Measurements from ENCODE around the gene GOLGA2. TPM values are rescaled to one million over a fixed set of nuclear protein-coding genes. Genes with fewer than 3 reads are reported as not detected.

Gene GOLGA2, protein sequence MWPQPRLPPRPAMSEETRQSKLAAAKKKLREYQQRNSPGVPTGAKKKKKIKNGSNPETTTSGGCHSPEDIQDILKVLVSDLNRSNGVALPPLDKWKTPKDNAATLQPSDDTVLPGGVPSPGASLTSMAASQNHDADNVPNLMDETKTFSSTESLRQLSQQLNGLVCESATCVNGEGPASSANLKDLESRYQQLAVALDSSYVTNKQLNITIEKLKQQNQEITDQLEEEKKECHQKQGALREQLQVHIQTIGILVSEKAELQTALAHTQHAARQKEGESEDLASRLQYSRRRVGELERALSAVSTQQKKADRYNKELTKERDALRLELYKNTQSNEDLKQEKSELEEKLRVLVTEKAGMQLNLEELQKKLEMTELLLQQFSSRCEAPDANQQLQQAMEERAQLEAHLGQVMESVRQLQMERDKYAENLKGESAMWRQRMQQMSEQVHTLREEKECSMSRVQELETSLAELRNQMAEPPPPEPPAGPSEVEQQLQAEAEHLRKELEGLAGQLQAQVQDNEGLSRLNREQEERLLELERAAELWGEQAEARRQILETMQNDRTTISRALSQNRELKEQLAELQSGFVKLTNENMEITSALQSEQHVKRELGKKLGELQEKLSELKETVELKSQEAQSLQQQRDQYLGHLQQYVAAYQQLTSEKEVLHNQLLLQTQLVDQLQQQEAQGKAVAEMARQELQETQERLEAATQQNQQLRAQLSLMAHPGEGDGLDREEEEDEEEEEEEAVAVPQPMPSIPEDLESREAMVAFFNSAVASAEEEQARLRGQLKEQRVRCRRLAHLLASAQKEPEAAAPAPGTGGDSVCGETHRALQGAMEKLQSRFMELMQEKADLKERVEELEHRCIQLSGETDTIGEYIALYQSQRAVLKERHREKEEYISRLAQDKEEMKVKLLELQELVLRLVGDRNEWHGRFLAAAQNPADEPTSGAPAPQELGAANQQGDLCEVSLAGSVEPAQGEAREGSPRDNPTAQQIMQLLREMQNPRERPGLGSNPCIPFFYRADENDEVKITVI
- 44.0 and 47.9 TPM in 2 replicates for total RNA-seq

DNA sequence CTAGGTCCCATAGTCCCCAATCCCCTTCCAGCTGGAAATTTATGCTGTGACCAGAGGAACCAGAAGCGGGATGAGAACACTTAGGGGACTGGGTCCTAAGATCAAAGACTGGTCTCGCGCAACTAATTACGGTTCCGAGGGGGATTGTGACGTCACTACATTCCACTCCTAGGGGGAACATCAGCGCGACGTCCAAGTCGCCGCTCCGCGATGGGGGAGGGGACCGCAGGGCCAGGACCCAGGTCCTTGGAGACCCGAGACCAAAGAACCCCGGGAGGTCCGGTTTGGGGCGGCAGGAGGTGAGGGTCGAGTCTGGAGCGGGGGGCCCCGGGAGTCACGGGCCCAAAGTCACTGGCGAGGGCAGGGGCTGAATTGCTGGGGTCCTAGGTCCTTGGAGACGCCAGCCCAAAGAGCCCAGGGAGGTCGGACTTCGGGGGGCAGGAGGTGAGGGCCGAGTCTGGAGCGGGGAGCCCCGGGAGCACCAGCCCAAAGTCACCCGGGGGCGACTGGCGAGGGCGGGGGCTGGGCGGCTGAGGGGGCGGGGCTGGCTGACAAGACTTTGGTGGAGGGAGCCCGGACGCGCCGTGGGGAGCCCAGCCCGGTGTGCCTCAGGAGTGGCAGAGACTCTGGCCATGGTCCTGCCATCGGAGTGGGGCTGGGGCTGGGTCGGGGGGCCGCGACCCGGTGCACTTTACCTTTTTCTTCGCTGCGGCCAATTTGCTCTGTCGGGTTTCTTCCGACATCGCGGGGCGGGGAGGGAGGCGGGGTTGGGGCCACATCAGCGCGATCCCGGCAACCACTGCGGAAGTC, at the start of gene GOLGA2:
Gene GOLGA2, minus strand, starts transcription at position 810 of the 810 bp plus-strand sequence. Its CDS starts 31 bp downstream, at position 779.
- no peaks in the 10 kb centered on the region for H3K27me3 Mint-ChIP-seq (ENCODE audit: low read depth)
- peak within 1 kb of the TSS; percentile 89 for H3K27ac Mint-ChIP-seq
- no peak for DNase-seq (ENCODE audit: low spot score)
- no peaks in the 10 kb centered on the region for H3K9me3 Mint-ChIP-seq
- H3K36me3 Mint-ChIP-seq (ENCODE audit: low read depth): peaks cover 27% of the 10 kb centered on the region
- H3K4me1 Mint-ChIP-seq (ENCODE audit: low read depth): peaks cover 40% of the 10 kb centered on the region
- intact Hi-C loops (cut with micrococcal nuclease): loop anchor here (1.0 to 5.0 kb wide), 4 partner anchors 25 to 148 kb away; partner anchors contain the start of genes CIZ1, PTGES2 and SLC27A4
- H3K4me3 Mint-ChIP-seq (ENCODE audit: low read depth): peak within 1 kb of the TSS; percentile 97

DNA sequence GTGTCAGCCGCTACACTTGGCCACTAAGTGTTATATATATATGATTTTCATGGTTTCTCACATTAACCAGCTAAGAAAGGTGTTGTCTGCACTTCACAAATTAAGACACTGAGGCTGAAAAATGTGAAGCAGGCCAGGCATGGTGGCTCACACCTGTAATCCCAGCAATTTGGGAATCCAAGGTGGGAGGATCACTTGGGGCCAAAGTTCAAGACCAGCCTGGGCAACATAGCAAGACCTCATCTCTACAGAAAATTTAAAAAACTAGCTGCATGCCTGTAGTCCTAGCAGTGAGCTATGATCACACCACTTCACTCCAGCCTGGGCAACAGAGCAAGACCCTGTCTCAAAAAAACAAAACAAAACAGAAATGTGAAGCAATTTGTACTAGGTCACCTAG, 48.6 kb upstream of the GOLGA2 start:
- Mint-ChIP-seq H3K4me1 (ENCODE audit: low read depth) (peaks cover 11% of the 10 kb centered on the region), H3K27ac (no peak overlapping the region), H3K9me3 (no peaks in the 10 kb centered on the region), H3K4me3 (ENCODE audit: low read depth) (peak overlapping the region; percentile 99), H3K27me3 (ENCODE audit: low read depth) (no peaks in the 10 kb centered on the region), H3K36me3 (ENCODE audit: low read depth) (peaks cover 20% of the 10 kb centered on the region)
- DNase-seq (ENCODE audit: low spot score): no peak
- intact Hi-C loops (cut with micrococcal nuclease): loop anchor here (5.0 kb wide), 1 partner anchor 623 kb away; the partner anchor contains the start of genes DOLK and NUP188

DNA sequence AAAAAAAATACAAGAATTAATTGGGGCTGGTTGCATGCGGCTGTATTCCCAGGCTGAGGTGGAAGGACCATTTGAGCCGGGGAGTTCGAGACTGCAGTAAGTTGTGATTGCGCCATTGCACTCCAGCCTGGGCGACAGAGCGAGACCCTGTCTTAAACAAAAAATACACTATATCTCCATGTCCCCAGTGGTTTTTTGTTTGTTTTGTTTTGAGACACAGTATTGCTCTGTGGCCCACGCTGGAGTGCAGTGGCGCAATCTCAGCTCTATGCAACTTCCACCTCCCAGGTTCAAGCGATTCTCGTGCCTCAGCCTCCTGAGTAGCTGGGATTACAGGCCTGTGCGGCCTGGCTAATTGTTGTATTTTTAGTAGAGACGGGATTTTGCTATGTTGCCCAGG, 48.0 kb upstream of the GOLGA2 start:
- Mint-ChIP-seq H3K9me3 (no peaks in the 10 kb centered on the region), H3K36me3 (ENCODE audit: low read depth) (peaks cover 19% of the 10 kb centered on the region), H3K27me3 (ENCODE audit: low read depth) (no peaks in the 10 kb centered on the region), H3K4me1 (ENCODE audit: low read depth) (peaks cover 11% of the 10 kb centered on the region), H3K27ac (peak overlapping the region; percentile 99), H3K4me3 (ENCODE audit: low read depth) (peak overlapping the region; percentile 99)
- no peak for DNase-seq (ENCODE audit: low spot score)
- intact Hi-C loops (cut with micrococcal nuclease): loop anchor here (2.0 to 5.0 kb wide), 2 partner anchors 73 to 624 kb away; partner anchors contain the start of genes DOLK and NUP188

DNA sequence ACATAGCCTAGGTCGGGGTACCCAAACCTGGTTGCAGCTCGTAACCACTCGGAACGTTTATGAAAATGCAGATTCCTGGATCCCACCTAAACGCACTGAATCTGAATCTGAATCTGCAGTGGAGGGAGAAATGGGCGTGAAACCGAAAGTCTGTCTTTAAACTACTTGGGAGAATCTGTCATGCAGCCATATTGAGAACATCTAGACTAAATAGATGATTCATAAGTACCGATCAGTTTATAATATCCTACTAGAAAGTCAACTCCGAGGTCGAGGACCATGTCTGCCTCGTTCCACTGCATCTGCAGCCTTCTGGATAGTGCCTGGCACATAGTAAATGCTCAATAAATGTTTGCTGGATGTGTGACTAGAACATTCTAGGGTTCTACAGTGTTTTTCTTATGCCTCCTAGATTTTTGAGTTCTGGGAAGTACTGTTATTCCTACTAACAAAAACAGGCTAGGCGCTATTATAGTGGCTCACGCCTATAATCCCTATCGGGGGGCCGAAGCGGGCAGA, 47.5 kb upstream of the GOLGA2 start:
- Mint-ChIP-seq H3K36me3 (ENCODE audit: low read depth) (peaks cover 15% of the 10 kb centered on the region), H3K27me3 (ENCODE audit: low read depth) (no peaks in the 10 kb centered on the region), H3K4me3 (ENCODE audit: low read depth) (peak overlapping the region; percentile 99), H3K27ac (peak overlapping the region; percentile 99), H3K9me3 (no peaks in the 10 kb centered on the region), H3K4me1 (ENCODE audit: low read depth) (peaks cover 11% of the 10 kb centered on the region)
- intact Hi-C loops (cut with micrococcal nuclease): loop anchor here (2.0 to 5.0 kb wide), 2 partner anchors 72 to 624 kb away; partner anchors contain the start of genes DOLK and NUP188
- DNase-seq (ENCODE audit: low spot score): no peak

DNA sequence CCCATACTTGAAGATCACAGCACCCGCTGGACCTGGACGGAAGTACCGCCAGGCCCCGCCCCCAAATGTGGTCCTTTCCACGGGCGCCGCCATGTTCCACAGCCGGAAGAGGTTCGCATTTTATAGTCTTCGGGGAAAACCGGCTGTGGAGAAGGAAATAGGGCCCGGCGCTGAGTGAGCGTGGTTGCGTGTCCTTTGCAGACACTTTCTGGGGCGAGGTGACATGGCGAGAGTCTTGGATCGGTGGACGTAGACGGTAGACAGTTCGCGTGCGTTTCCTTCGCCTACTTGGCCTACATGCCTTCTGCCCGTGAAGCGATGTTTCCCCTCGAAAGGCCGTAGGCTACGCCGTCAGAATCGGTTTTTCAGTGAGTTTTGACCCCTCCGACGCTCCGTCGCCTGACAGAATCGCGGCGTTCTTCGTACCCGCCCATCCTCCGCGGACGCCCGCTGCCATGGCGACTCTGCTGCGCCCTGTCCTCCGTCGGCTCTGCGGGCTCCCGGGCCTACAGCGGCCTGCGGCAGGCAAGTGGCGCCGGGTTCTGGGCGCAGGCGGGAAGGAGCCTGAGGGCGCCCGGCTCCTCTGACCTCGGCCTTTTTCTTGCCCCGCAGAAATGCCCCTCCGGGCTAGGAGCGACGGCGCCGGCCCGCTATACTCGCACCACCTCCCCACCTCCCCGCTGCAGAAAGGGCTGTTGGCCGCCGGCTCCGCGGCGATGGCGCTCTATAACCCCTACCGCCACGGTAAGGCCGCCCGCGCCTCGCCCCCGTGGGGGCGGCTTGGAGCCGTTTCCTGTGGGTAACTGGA, 46.8 kb upstream of the GOLGA2 start, which contains the start of the genes COQ4 and TRUB2:
Gene COQ4, plus strand, starts transcription at position 436 of the 808 bp plus-strand sequence. Its CDS starts 20 bp downstream, at position 456.
Gene TRUB2, minus strand, starts transcription at position 44 of the 808 bp plus-strand sequence. Its CDS starts 39 bp downstream, at position 5.
- Mint-ChIP-seq H3K27me3 (ENCODE audit: low read depth) (no peaks in the 10 kb centered on the region), H3K4me1 (ENCODE audit: low read depth) (peaks cover 11% of the 10 kb centered on the region), H3K36me3 (ENCODE audit: low read depth) (peaks cover 17% of the 10 kb centered on the region), H3K9me3 (no peaks in the 10 kb centered on the region), H3K27ac (peak within 1 kb of the TSS; percentile 99), H3K4me3 (ENCODE audit: low read depth) (peak within 1 kb of the TSS; percentile 99)
- intact Hi-C loops (cut with micrococcal nuclease): loop anchor here (1.0 to 5.0 kb wide), 4 partner anchors 18 to 625 kb away; partner anchors contain the start of genes DOLK, NUP188, SLC27A4 and URM1
- DNase-seq (ENCODE audit: low spot score): peak; percentile 90

DNA sequence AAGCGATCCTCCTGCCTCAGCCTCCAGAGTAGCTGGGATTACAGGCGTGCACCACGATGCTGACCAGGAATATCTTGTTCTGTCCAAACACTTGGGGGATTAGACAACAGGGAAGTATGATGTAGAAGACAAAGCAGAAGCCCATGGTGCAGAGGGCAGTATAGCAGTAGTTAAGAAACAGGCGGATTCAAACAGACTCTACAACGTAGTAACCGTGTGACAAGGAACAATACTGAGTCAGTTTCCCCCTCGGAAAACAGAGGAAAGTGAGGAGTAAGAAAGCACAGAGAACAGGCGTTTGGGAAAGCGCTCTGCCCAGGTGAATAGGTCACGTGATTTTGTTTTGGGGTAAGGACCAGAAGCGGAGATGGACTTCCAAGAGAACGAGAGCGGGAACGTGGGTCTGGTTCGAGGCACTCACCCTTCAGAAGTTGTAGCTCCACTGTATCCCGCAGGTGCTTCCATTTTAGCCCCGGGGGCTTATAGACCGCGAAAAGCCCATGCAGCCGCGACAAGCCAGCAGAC, 46.1 kb upstream of the GOLGA2 start:
- Mint-ChIP-seq H3K27me3 (ENCODE audit: low read depth) (no peaks in the 10 kb centered on the region), H3K4me3 (ENCODE audit: low read depth) (peak overlapping the region; percentile 99), H3K9me3 (no peaks in the 10 kb centered on the region), H3K36me3 (ENCODE audit: low read depth) (peaks cover 23% of the 10 kb centered on the region), H3K4me1 (ENCODE audit: low read depth) (peaks cover 11% of the 10 kb centered on the region), H3K27ac (peak overlapping the region; percentile 99)
- intact Hi-C loops (cut with micrococcal nuclease): loop anchor here (1.0 to 5.0 kb wide), 4 partner anchors 18 to 625 kb away; partner anchors contain the start of genes DOLK, NUP188, SLC27A4 and URM1
- no peak for DNase-seq (ENCODE audit: low spot score)

DNA sequence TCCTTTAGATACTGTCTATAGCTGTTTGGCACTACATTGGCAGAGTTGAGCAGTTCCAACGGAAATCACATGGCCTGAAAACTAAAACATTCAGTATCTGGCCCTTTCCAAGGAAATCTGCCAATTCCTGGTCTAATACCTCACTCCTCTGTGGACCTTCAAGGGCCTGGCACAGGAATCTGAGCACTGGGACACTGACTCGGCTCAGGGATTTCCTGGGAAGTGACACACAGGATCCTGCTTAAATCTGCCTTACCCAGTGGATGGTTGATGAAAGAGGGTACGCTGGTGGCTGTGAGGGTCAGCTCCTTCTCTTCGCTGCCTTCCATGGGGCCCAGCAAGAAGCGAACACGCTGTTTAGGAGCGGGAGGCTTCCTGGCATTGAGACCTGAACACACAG, 45.5 kb upstream of the GOLGA2 start:
- intact Hi-C loops (cut with micrococcal nuclease): loop anchor here (5.0 kb wide), 1 partner anchor 626 kb away; the partner anchor contains the start of genes DOLK and NUP188
- H3K36me3 Mint-ChIP-seq (ENCODE audit: low read depth): peaks cover 29% of the 10 kb centered on the region
- no peak for DNase-seq (ENCODE audit: low spot score)
- no peaks in the 10 kb centered on the region for H3K9me3 Mint-ChIP-seq
- peaks cover 11% of the 10 kb centered on the region for H3K4me1 Mint-ChIP-seq (ENCODE audit: low read depth)
- no peak overlapping the region for H3K27ac Mint-ChIP-seq
- peak overlapping the region; percentile 99 for H3K4me3 Mint-ChIP-seq (ENCODE audit: low read depth)
- no peaks in the 10 kb centered on the region for H3K27me3 Mint-ChIP-seq (ENCODE audit: low read depth)

DNA sequence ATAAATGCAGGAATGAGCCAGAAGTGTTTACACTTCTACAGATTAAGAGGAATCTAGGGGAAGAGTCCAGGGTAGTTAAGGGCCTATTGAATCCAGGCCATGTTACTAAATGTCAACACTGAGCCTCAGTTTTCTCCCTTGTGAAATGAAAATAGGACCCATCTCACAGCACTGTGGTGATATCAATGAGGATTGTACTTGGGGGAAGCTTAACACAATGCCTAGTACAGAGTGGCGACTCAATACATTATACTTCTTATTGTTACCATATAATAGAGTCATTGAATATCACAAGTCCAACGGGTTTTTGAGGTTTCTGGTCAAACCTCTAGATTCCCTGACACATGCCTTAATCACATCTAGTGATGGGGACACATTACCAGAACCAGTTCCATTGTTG, 41.8 kb upstream of the GOLGA2 start:
- Mint-ChIP-seq H3K9me3 (no peaks in the 10 kb centered on the region), H3K4me3 (ENCODE audit: low read depth) (no peak overlapping the region), H3K36me3 (ENCODE audit: low read depth) (peaks cover 35% of the 10 kb centered on the region), H3K27ac (no peak overlapping the region), H3K4me1 (ENCODE audit: low read depth) (no peaks in the 10 kb centered on the region), H3K27me3 (ENCODE audit: low read depth) (no peaks in the 10 kb centered on the region)
- intact Hi-C loops (cut with micrococcal nuclease): no loop called here
- DNase-seq (ENCODE audit: low spot score): no peak

DNA sequence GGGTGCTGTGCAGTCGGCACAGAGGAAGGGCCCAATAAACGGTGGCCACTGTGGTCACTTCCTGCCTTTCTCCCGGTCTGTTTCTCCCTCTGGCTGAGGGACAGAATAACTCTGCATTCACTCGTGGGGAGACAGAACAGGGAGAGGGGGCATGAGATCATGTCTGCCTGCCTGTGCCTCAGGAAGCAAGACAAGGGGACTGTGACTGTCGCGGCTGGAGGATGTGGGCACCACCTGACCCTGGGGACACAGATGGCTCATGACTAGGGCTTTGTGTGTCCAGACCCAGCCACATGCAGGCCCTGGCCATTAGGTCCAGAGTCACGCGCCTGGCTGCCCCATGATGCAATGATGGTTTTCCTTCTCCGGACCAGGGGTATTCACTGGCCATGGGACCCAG, 40.6 kb upstream of the GOLGA2 start:
- Mint-ChIP-seq H3K4me3 (ENCODE audit: low read depth) (no peak overlapping the region), H3K9me3 (no peaks in the 10 kb centered on the region), H3K27me3 (ENCODE audit: low read depth) (no peaks in the 10 kb centered on the region), H3K27ac (no peak overlapping the region), H3K4me1 (ENCODE audit: low read depth) (no peaks in the 10 kb centered on the region), H3K36me3 (ENCODE audit: low read depth) (peaks cover 35% of the 10 kb centered on the region)
- intact Hi-C loops (cut with micrococcal nuclease): no loop called here
- no peak for DNase-seq (ENCODE audit: low spot score)

DNA sequence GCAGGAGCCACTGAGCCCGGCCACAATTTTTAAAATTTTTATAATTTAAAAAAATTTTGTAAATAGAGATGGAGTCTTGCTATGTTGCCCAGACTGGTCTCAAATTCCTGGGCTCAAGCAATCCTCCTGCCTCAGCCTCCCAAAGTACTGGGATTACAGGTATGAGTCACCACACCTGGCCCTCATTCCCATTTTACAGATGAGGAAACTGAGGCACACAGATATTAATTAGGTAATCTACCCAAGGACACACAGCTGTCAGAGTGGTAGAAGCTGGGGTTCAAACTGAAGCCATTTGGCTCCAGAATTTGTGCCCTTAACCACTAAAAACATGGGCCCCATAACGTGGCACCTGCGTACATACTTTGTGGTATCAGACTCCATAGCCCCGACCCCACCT, 38.9 kb upstream of the GOLGA2 start:
- H3K27ac Mint-ChIP-seq: no peak overlapping the region
- no peaks in the 10 kb centered on the region for H3K4me1 Mint-ChIP-seq (ENCODE audit: low read depth)
- no peak for DNase-seq (ENCODE audit: low spot score)
- no peaks in the 10 kb centered on the region for H3K9me3 Mint-ChIP-seq
- H3K36me3 Mint-ChIP-seq (ENCODE audit: low read depth): peaks cover 43% of the 10 kb centered on the region
- intact Hi-C loops (cut with micrococcal nuclease): no loop called here
- H3K4me3 Mint-ChIP-seq (ENCODE audit: low read depth): no peak overlapping the region
- no peaks in the 10 kb centered on the region for H3K27me3 Mint-ChIP-seq (ENCODE audit: low read depth)
